ENCODE results near the gene YBX3. TPM values are rescaled to one million over a fixed set of nuclear protein-coding genes. Genes with fewer than 3 reads are reported as not detected.
A peak's percentile ranks its signal among the peaks of the same experiment; 100 is the strongest.

YBX3 gene
- total and polyA plus RNA-seq, 2 of the 13 experiments (the other 11 are each of a cell fraction or from before 2014, with no cell fraction given): 77.5 to 99.6 TPM

DNA sequence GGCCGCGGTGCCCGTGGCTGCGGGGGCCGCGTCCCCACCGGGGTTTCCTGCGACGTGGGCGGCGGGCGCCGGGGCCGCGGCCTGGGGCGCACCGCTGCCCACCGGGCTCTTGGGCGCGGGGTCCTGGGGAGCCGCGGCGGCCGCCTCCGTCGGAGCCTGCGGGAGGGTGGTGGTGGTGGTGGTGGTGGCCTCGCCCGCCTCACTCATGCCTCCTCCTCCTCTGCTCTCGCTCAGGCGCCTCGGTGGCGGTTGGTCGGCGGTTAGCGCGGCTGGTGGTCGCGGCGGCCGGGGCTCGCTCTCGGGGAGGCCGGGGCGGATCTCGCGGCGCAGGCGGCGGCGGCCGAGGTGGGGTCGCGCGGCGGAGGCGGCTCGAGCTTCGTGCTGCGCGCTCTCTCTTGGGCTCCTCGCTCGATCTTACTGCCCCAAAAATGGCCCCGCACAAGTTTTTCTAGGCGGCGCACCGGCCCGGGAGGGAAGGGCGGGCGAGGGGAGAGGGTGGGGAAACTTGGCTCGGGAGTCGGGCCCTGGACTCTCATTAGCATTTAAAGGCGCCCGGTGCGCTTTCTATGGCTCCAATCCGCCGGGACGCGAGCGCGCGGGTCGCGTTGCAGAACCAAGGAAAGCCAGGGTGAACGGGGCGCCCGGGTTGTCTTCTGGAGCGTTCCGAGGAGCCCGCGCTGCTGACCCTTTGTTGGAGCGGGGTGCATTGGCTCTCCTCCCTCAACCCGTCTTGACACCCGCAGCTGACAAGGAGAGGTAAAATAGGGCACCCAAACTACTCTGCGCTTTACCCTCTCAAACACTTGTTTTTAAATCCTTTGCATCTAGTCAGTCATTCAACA lies at the start of gene YBX3 (continued):
- TF ChIP-seq, protein P1, sequence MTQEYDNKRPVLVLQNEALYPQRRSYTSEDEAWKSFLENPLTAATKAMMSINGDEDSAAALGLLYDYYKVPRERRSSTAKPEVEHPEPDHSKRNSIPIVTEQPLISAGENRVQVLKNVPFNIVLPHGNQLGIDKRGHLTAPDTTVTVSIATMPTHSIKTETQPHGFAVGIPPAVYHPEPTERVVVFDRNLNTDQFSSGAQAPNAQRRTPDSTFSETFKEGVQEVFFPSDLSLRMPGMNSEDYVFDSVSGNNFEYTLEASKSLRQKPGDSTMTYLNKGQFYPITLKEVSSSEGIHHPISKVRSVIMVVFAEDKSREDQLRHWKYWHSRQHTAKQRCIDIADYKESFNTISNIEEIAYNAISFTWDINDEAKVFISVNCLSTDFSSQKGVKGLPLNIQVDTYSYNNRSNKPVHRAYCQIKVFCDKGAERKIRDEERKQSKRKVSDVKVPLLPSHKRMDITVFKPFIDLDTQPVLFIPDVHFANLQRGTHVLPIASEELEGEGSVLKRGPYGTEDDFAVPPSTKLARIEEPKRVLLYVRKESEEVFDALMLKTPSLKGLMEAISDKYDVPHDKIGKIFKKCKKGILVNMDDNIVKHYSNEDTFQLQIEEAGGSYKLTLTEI (CRISPR knock-in tag; conservative IDR thresholded peaks at IDR 0.05): no peak
- TF ChIP-seq SAP130 (CRISPR knock-in tag; IDR thresholded peaks at IDR 0.05; ENCODE audit: low read depth) (peak; percentile 54), ZNF768 (CRISPR knock-in tag; IDR thresholded peaks at IDR 0.05) (no peak), ZNF317 (CRISPR knock-in tag; IDR thresholded peaks at IDR 0.05) (no peak), ZNF878 (CRISPR knock-in tag; IDR thresholded peaks at IDR 0.05) (no peak), MIXL1 (CRISPR knock-in tag; IDR thresholded peaks at IDR 0.05) (0 out of 2 replicates have a peak, but pooled peaks have one; percentile 29), RARA (CRISPR knock-in tag; IDR thresholded peaks at IDR 0.05) (no peak), ZNF615 (CRISPR knock-in tag; IDR thresholded peaks at IDR 0.05; ENCODE audit: borderline replicate concordance) (no peak), ZNF337 (CRISPR knock-in tag; IDR thresholded peaks at IDR 0.05; ENCODE audit: borderline replicate concordance, low read depth) (no peak)
- TF ChIP-seq, protein P2, sequence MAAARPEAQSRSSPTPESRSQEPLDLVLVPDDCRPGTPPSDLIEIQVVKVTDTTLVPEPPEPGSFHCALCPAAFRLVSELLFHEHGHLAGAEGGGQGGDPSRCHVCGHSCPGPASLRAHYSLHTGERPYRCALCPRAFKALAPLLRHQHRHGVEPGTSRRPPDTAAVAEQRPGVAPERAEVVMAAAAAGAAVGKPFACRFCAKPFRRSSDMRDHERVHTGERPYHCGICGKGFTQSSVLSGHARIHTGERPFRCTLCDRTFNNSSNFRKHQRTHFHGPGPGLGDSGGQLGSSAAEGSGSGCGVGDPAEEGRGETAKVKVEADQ (CRISPR knock-in tag; IDR thresholded peaks at IDR 0.05; ENCODE audit: borderline replicate concordance): no peak
- TF ChIP-seq, protein P3, sequence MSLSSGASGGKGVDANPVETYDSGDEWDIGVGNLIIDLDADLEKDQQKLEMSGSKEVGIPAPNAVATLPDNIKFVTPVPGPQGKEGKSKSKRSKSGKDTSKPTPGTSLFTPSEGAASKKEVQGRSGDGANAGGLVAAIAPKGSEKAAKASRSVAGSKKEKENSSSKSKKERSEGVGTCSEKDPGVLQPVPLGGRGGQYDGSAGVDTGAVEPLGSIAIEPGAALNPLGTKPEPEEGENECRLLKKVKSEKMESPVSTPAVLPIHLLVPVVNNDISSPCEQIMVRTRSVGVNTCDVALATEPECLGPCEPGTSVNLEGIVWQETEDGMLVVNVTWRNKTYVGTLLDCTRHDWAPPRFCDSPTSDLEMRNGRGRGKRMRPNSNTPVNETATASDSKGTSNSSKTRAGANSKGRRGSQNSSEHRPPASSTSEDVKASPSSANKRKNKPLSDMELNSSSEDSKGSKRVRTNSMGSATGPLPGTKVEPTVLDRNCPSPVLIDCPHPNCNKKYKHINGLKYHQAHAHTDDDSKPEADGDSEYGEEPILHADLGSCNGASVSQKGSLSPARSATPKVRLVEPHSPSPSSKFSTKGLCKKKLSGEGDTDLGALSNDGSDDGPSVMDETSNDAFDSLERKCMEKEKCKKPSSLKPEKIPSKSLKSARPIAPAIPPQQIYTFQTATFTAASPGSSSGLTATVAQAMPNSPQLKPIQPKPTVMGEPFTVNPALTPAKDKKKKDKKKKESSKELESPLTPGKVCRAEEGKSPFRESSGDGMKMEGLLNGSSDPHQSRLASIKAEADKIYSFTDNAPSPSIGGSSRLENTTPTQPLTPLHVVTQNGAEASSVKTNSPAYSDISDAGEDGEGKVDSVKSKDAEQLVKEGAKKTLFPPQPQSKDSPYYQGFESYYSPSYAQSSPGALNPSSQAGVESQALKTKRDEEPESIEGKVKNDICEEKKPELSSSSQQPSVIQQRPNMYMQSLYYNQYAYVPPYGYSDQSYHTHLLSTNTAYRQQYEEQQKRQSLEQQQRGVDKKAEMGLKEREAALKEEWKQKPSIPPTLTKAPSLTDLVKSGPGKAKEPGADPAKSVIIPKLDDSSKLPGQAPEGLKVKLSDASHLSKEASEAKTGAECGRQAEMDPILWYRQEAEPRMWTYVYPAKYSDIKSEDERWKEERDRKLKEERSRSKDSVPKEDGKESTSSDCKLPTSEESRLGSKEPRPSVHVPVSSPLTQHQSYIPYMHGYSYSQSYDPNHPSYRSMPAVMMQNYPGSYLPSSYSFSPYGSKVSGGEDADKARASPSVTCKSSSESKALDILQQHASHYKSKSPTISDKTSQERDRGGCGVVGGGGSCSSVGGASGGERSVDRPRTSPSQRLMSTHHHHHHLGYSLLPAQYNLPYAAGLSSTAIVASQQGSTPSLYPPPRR (CRISPR knock-in tag; IDR thresholded peaks at IDR 0.05; ENCODE audit: borderline replicate concordance): no peak
- TF ChIP-seq, protein P4, sequence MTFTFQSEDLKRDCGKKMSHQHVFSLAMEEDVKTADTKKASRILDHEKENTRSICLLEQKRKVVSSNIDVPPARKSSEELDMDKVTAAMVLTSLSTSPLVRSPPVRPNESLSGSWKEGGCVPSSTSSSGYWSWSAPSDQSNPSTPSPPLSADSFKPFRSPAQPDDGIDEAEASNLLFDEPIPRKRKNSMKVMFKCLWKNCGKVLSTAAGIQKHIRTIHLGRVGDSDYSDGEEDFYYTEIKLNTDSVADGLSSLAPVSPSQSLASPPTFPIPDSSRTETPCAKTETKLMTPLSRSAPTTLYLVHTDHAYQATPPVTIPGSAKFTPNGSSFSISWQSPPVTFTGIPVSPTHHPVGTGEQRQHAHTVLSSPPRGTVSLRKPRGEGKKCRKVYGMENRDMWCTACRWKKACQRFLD (CRISPR knock-in tag; IDR thresholded peaks at IDR 0.05; ENCODE audit: borderline replicate concordance): no peak
- TF ChIP-seq, protein P5, sequence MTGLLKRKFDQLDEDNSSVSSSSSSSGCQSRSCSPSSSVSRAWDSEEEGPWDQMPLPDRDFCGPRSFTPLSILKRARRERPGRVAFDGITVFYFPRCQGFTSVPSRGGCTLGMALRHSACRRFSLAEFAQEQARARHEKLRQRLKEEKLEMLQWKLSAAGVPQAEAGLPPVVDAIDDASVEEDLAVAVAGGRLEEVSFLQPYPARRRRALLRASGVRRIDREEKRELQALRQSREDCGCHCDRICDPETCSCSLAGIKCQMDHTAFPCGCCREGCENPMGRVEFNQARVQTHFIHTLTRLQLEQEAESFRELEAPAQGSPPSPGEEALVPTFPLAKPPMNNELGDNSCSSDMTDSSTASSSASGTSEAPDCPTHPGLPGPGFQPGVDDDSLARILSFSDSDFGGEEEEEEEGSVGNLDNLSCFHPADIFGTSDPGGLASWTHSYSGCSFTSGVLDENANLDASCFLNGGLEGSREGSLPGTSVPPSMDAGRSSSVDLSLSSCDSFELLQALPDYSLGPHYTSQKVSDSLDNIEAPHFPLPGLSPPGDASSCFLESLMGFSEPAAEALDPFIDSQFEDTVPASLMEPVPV (CRISPR knock-in tag; IDR thresholded peaks at IDR 0.05): no peak
- TF ChIP-seq, protein P6, sequence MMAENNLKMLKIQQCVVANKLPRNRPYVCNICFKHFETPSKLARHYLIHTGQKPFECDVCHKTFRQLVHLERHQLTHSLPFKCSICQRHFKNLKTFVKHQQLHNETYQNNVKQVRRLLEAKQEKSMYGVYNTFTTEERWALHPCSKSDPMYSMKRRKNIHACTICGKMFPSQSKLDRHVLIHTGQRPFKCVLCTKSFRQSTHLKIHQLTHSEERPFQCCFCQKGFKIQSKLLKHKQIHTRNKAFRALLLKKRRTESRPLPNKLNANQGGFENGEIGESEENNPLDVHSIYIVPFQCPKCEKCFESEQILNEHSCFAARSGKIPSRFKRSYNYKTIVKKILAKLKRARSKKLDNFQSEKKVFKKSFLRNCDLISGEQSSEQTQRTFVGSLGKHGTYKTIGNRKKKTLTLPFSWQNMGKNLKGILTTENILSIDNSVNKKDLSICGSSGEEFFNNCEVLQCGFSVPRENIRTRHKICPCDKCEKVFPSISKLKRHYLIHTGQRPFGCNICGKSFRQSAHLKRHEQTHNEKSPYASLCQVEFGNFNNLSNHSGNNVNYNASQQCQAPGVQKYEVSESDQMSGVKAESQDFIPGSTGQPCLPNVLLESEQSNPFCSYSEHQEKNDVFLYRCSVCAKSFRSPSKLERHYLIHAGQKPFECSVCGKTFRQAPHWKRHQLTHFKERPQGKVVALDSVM (CRISPR knock-in tag; IDR thresholded peaks at IDR 0.05): no peak

All from HepG2 (cell line).